SH-SY5Y (cell line): ENCODE measurements around the gene PSMD8.

ENCODE experiments used
- GATA2 ChIP-seq: IDR thresholded peaks from 2 replicates; pipeline ENCODE4 v1.6.1; 2011; ENCODE audit warnings: mild to moderate bottlenecking, low read depth, low read length
- GATA3 ChIP-seq: IDR thresholded peaks from 2 replicates; pipeline ENCODE4 v1.6.1; 2011; ENCODE audit warnings: low read depth, mild to moderate bottlenecking, low read length, moderate library complexity

DNA sequence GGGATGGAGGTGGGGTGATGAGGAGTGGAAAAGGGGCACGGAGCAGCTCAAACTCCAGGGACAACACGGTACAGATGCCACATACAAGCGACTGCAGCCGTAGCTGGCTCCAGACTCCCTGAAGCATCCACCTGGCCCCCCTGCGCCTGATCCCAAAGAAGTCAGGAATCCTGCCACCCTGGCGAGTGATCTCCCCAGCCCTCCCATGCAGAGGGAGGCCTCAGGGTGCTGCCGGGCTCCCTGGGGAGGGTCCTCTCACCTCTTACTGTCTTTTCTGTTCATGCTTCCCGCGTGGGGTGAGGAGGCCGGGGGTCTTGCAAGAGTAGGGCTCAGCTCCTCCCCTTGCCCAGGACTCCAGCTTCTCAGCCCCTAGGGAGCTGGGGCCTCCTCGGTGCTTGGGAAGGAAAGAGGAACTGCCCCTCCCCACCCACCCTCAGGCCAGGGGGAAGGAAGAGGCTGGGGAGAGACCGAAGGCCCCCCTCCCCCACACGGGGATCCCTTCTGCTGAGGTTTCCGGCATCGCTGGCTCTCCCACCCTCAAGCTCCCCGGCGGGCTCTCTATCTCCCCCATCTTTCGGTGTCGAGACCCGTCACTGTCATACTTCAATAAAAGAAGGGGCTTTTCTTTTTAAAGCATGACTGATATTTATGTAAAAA is 51.6 kb downstream of the PSMD8 start, which contains the start of gene RASGRP4:
- TF ChIP-seq GATA2 (no peak), GATA3 (no peak)
